Hypothalamus (tissue), 51 donors: ENCODE data around the gene TAF8.

ENCODE experiments used
- DNase-seq, 51 donors: peaks; one replicate each; lab custom pipeline; 2025; lab: John Stamatoyannopoulos, UW

Gene TAF8

GRCh38 chr6:42118162-42119001 lies 68.1 kb downstream of the TAF8 start:
- DNase-seq = peak in 21 of 51 donors; percentile 0 to 40 (median 13)

GRCh38 chr6:42120895-42121865 lies 70.9 kb downstream of the TAF8 start:
- DNase-seq = no peak

- DNase-seq = no peak
Observed at GRCh38 chr6:42123379-42124103, 73.2 kb downstream of the TAF8 start.

GRCh38 chr6:42124223-42124836 lies 74.0 kb downstream of the TAF8 start:
- DNase-seq = no peak

GRCh38 chr6:42125231-42125630 lies 74.9 kb downstream of the TAF8 start:
- DNase-seq = no peak

- DNase-seq = no peak
Observed at GRCh38 chr6:42125663-42126062, 75.3 kb downstream of the TAF8 start.

GRCh38 chr6:42128460-42129359 lies 78.4 kb downstream of the TAF8 start:
- DNase-seq = no peak

GRCh38 chr6:42129360-42129676 lies 79.0 kb downstream of the TAF8 start:
- no peak for DNase-seq

- DNase-seq = no peak
Observed at GRCh38 chr6:42131531-42131930, 81.2 kb downstream of the TAF8 start.

- DNase-seq = no peak
Observed at GRCh38 chr6:42133926-42134325, 83.6 kb downstream of the TAF8 start.

- no peak for DNase-seq
Observed at GRCh38 chr6:42135161-42135560, 84.8 kb downstream of the TAF8 start.

- no peak for DNase-seq
Observed at GRCh38 chr6:42135722-42136121, 85.4 kb downstream of the TAF8 start.

- no peak for DNase-seq
Observed at GRCh38 chr6:42136508-42137193, 86.3 kb downstream of the TAF8 start.
